Endothelial cell of umbilical vein (primary cell): ENCODE results near the gene ARSB.

Experiments
- CTCF ChIP-seq, 2 donors: IDR thresholded peaks; 1 replicate in 1 of 2; 2 replicates in 1 of 2; pipeline ENCODE4 v1.5.1; 2011; ENCODE audit warnings: low read length in 2 of 2, mild to moderate bottlenecking in 2 of 2, moderate library complexity in 2 of 2, control low read depth in 1 of 2, inconsistent platforms in 1 of 2, low read depth in 1 of 2; ENCODE audit not compliant: insufficient read depth in 1 of 2; ENCODE audit errors: extremely low read depth in 1 of 2
- JUN ChIP-seq: IDR thresholded peaks from 2 replicates; pipeline ENCODE4 v1.6.1; 2011; ENCODE audit warnings: borderline replicate concordance, low read depth; ENCODE audit not compliant: insufficient read length, insufficient read depth
- MAX ChIP-seq: IDR thresholded peaks from 2 replicates; pipeline ENCODE4 v1.6.1; 2011; ENCODE audit not compliant: insufficient read depth, insufficient read length
- POLR2A ChIP-seq: IDR thresholded peaks from 2 replicates; pipeline ENCODE4 v1.6.1; 2012; ENCODE audit warnings: low read depth, mild to moderate bottlenecking, control low read depth, low read length

GRCh38 chr5:78895616-78896015, 89.5 kb downstream of the ARSB start:
- TF ChIP-seq CTCF (IDR thresholded peaks at IDR 0.05; ENCODE audit: extremely low read depth in 1 of 2, insufficient read depth in 1 of 2, low read depth in 1 of 2, low read length in 2 of 2) (no peak), MAX (no peak), JUN (no peak), POLR2A (no peak)
